OCI-LY1 (cell line): ENCODE data around the gene GIN1.

Source experiments
- CTCF ChIP-seq: fragments of 200-600 bp; sonication (generic), shearing (Covaris generic); IDR thresholded peaks from 2 replicates; pipeline ENCODE4 v1.5.1; 2017; ENCODE audit warnings: mild to moderate bottlenecking, antibody characterized with exemption, low read length, moderate library complexity, mixed read lengths
- EZH2 ChIP-seq: fragments of 200-600 bp; sonication (generic), shearing (Covaris generic); IDR thresholded peaks from 2 replicates; pipeline ENCODE4 v1.8.0; 2017; ENCODE audit warnings: borderline replicate concordance, mixed run types, mild to moderate bottlenecking, antibody characterized with exemption, low read length, moderate library complexity, mixed read lengths

DNA sequence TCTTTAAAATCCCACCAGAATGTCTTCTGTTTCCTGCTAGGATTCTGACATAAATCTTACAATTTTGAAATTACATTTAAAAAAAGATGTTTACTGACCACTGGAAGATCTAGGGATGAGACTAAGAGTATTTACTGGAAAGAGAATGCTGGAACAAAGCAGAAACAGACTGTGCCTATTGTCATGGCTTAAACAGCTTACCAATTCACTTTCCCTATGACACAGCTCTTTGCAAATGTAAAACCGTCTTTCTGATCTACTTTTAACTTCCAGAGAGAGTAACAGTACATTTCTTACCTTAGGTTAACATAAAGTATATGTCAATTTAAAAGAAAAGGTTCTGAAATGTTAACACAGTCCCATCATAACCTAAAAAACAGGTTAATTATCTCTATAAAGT lies 10.7 kb downstream of the GIN1 start:
- TF ChIP-seq EZH2, result no peak
- TF ChIP-seq CTCF, result no peak
